Hepatocyte (in vitro differentiated cells): Measurements from ENCODE around the gene KDM4C. TPM values are rescaled to one million over a fixed set of nuclear protein-coding genes. Genes with fewer than 3 reads are reported as not detected.

ENCODE experiments used
- DNase-seq: peaks from one replicate; pipeline ENCODE4 v3.0.0-alpha.2; 2016; ENCODE audit warnings: low spot score
- H2AFZ ChIP-seq: fragments of 200-600 bp; sonication (generic); 2 replicates; pipeline ENCODE4 v1.6.0; 2016; ENCODE audit warnings: antibody characterized with exemption, mild to moderate bottlenecking
- H3K27ac ChIP-seq: fragments of 200-600 bp; sonication (generic); 2 replicates; pipeline ENCODE4 v1.5.1; 2016; ENCODE audit warnings: mild to moderate bottlenecking
- H3K27me3 ChIP-seq: fragments of 200-600 bp; sonication (generic); 2 replicates; pipeline ENCODE4 v1.6.1; 2016
- H3K36me3 ChIP-seq: fragments of 200-600 bp; sonication (generic); replicated peaks from 2 replicates; pipeline ENCODE4 v1.5.1; 2016; ENCODE audit warnings: low read depth; ENCODE audit not compliant: insufficient read depth
- H3K4me1 ChIP-seq: fragments of 200-600 bp; sonication (generic); 2 replicates; pipeline ENCODE4 v1.5.1; 2016; ENCODE audit warnings: mild to moderate bottlenecking, moderate library complexity; ENCODE audit not compliant: insufficient read depth
- H3K4me2 ChIP-seq: fragments of 200-600 bp; sonication (generic); 2 replicates; pipeline ENCODE4 v1.6.0; 2016
- H3K4me3 ChIP-seq: fragments of 200-600 bp; sonication (generic); 2 replicates; pipeline ENCODE4 v1.5.1; 2016; ENCODE audit warnings: mild to moderate bottlenecking
- H3K79me2 ChIP-seq: fragments of 200-600 bp; sonication (generic); 2 replicates; pipeline ENCODE4 v1.6.0; 2017; ENCODE audit warnings: mild to moderate bottlenecking
- H3K9me2 ChIP-seq: fragments of 200-600 bp; sonication (generic); replicated peaks from 2 replicates; pipeline ENCODE4 v1.6.0; 2017; ENCODE audit warnings: mild to moderate bottlenecking; ENCODE audit not compliant: insufficient read depth
- H3K9me3 ChIP-seq: fragments of 200-600 bp; sonication (generic); 2 replicates; pipeline ENCODE4 v1.5.1; 2016; ENCODE audit warnings: low read depth, mild to moderate bottlenecking
- H4K20me1 ChIP-seq: fragments of 200-600 bp; sonication (generic); 2 replicates; pipeline ENCODE4 v1.6.0; 2016; ENCODE audit warnings: mild to moderate bottlenecking; ENCODE audit not compliant: insufficient read depth, poor library complexity, severe bottlenecking
- CTCF ChIP-seq: fragments of 200-600 bp; sonication (generic); IDR thresholded peaks from 2 replicates; pipeline ENCODE4 v1.5.1; 2016; ENCODE audit warnings: antibody characterized with exemption, mild to moderate bottlenecking; ENCODE audit not compliant: poor library complexity
- EZH2 ChIP-seq: fragments of 200-600 bp; sonication (generic); IDR thresholded peaks from 2 replicates; pipeline ENCODE4 v1.6.1; 2016; ENCODE audit warnings: antibody characterized with exemption, mild to moderate bottlenecking, borderline replicate concordance
- EZH2phosphoT487 ChIP-seq: fragments of 200-600 bp; sonication (generic); IDR thresholded peaks from one replicate; pipeline ENCODE4 v1.6.1; 2018; ENCODE audit warnings: antibody characterized with exemption, mild to moderate bottlenecking, low read depth, moderate library complexity; ENCODE audit not compliant: unreplicated experiment, severe bottlenecking
- WGBS: methylation state at CpG from one replicate; pipeline ENCODE4 v1.1.6; 2016; ENCODE audit warnings: low lambda C conversion rate; ENCODE audit errors: missing lambda C conversion rate; 5-methylcytosine and 5-hydroxymethylcytosine counted together
- polyA plus RNA-seq: library from polyadenylated mRNA; unstranded; fragments of >200 nt; fragmentation: Nextera tagmentation; extraction: Ambion mirVana; gene quantifications from 2 replicates; pipeline ENCODE4 v1.2.1, GENCODE V29; 2016
- total RNA-seq: library from RNA; depleted of rRNA; stranded (reverse); fragments of >200 nt; gene quantifications from 2 replicates; pipeline ENCODE4 v1.2.3, GENCODE V29; 2014

KDM4C gene
- total and polyA plus RNA-seq, 2 experiments from 2014 or later: 16.1 to 28.7 TPM

GRCh38 chr9:7174884-7175283 is 417.1 kb downstream of the KDM4C start:
- Histone ChIP-seq H3K27me3 (no peaks in the 10 kb centered on the region), H3K4me3 (no peak overlapping the region), H3K27ac (no peak overlapping the region), H3K4me1 (peaks cover 8% of the 10 kb centered on the region), H3K9me3 (no peaks in the 10 kb centered on the region), H3K4me2 (no peak overlapping the region), H2AFZ (no peak overlapping the region), H3K9me2 (no peaks in the 10 kb centered on the region), H3K36me3 (no peaks in the 10 kb centered on the region), H3K79me2 (no peaks in the 10 kb centered on the region), H4K20me1 (no peaks in the 10 kb centered on the region)
- TF ChIP-seq EZH2phosphoT487 (no peak), EZH2 (no peak), CTCF (no peak)
- WGBS: 92% methylated on average over 8 of the region's 8 CpGs
- DNase-seq: no peak

- Histone ChIP-seq H3K36me3 (no peaks in the 10 kb centered on the region), H3K9me2 (no peaks in the 10 kb centered on the region), H3K27me3 (no peaks in the 10 kb centered on the region), H4K20me1 (no peaks in the 10 kb centered on the region), H3K79me2 (no peaks in the 10 kb centered on the region), H3K4me1 (peaks cover 8% of the 10 kb centered on the region), H3K4me3 (no peak overlapping the region), H3K27ac (no peak overlapping the region), H2AFZ (no peak overlapping the region), H3K4me2 (no peak overlapping the region), H3K9me3 (no peaks in the 10 kb centered on the region)
- no peak for TF ChIP-seq EZH2phosphoT487
- no peak for TF ChIP-seq CTCF
- TF ChIP-seq EZH2: no peak
- no peak for DNase-seq
- WGBS: 38% methylated on average over 1 of the region's 1 CpG
These were observed 418.8 kb downstream of the KDM4C start for GRCh38 chr9:7176561-7176960.

- 61% methylated on average over 3 of the region's 3 CpGs for WGBS
- H2AFZ ChIP-seq: no peak overlapping the region
- no peak for DNase-seq
- H3K36me3 ChIP-seq: no peaks in the 10 kb centered on the region
- H3K9me2 ChIP-seq: no peaks in the 10 kb centered on the region
- TF ChIP-seq CTCF (no peak), EZH2 (no peak)
- no peaks in the 10 kb centered on the region for H3K9me3 ChIP-seq
- no peak overlapping the region for H3K4me3 ChIP-seq
- no peaks in the 10 kb centered on the region for H3K27me3 ChIP-seq
- H3K4me2 ChIP-seq: no peak overlapping the region
- H3K4me1 ChIP-seq: peaks cover 8% of the 10 kb centered on the region
- H3K79me2 ChIP-seq: no peaks in the 10 kb centered on the region
- H3K27ac ChIP-seq: no peak overlapping the region
- no peaks in the 10 kb centered on the region for H4K20me1 ChIP-seq
These were observed 419.6 kb downstream of the KDM4C start for GRCh38 chr9:7177383-7177782.

- Histone ChIP-seq H3K4me2 (no peak overlapping the region), H3K27ac (no peak overlapping the region), H3K9me2 (no peaks in the 10 kb centered on the region), H3K4me3 (no peak overlapping the region), H3K4me1 (peaks cover 8% of the 10 kb centered on the region), H3K9me3 (no peaks in the 10 kb centered on the region), H4K20me1 (no peaks in the 10 kb centered on the region), H2AFZ (no peak overlapping the region), H3K27me3 (no peaks in the 10 kb centered on the region), H3K36me3 (no peaks in the 10 kb centered on the region), H3K79me2 (no peaks in the 10 kb centered on the region)
- 73% methylated on average over 7 of the region's 7 CpGs for WGBS
- DNase-seq: no peak
- TF ChIP-seq CTCF: no peak
- TF ChIP-seq EZH2phosphoT487: no peak
- no peak for TF ChIP-seq EZH2
These were observed 421.0 kb downstream of the KDM4C start for GRCh38 chr9:7178729-7179128.
